KBM-7 (cell line): ENCODE measurements around the gene C3orf70.
"Not testable (repeated sequence)": the region's sequence is repeated elsewhere in the genome, so short reads cannot be mapped to it uniquely, and the experiment has no call there.

Experiments
- DNase-seq: peaks from one replicate; pipeline ENCODE4 v3.0.0-alpha.2; 2015
- in situ Hi-C: fragments of 300-500 bp; cut with MboI; formaldehyde crosslinking; loops from 2 replicates; pipeline ENCODE4 v1.14.3; 2020; ENCODE audit warnings: low sequenced_read_pairs, low pct_unique_long_range_greater_than_20kb, mixed read lengths

Gene C3orf70

DNA sequence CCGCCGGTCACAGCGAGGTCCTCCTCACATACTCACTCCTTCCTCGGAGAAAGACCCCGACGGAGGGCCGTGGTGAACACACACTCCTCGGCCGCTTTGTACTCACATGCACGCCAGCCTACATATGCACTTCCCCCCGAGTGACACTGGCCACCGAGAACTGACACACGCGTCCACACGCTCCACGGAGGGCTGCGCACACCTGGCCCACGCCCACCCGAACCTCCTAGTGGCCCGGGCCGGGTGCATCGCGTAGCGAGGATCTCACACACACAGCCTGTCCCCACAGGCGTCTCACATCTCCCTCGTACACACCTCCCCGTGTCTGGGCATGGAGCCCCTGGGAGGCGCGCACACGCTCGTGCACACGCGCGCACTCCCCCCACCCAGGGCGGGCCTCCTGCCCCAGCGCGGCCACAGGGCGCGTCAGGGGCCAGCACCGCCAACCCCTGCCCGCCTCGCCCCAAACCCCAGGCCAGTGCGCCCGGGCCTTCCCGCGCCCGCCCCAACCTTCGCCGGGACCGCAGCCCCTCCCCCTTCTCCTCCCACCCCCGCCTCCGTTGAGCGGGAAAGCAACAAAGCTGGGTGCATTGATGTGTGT is 411 bp upstream of the C3orf70 start:
- no peak for DNase-seq

DNA sequence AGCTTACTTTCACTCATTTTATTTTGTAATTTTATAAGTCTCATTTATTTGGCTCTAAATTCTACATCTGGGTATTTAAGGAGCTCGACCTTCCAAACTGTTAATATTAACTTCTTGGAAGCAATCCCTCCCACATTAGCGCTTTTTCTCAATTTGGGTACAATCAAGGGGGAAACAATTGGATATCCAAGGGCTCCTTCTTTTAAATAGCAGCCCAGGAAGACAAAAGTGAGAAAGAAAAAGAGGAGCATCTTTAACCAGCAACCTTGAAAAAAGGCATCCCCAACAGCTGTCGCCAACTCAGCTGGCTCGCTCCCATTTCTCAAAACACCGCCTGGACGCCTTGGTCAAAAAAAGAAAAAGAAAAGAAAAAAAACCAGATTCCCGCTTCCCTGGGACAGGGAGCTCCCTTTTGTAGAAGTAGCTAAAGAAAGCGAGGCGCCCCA is 873 bp downstream of the C3orf70 start:
- in situ Hi-C loops, result no loop called here
- no peak for DNase-seq

More for the DNA sequence above, 411 bp upstream of the C3orf70 start:
- in situ Hi-C loops, result no loop called here

DNA sequence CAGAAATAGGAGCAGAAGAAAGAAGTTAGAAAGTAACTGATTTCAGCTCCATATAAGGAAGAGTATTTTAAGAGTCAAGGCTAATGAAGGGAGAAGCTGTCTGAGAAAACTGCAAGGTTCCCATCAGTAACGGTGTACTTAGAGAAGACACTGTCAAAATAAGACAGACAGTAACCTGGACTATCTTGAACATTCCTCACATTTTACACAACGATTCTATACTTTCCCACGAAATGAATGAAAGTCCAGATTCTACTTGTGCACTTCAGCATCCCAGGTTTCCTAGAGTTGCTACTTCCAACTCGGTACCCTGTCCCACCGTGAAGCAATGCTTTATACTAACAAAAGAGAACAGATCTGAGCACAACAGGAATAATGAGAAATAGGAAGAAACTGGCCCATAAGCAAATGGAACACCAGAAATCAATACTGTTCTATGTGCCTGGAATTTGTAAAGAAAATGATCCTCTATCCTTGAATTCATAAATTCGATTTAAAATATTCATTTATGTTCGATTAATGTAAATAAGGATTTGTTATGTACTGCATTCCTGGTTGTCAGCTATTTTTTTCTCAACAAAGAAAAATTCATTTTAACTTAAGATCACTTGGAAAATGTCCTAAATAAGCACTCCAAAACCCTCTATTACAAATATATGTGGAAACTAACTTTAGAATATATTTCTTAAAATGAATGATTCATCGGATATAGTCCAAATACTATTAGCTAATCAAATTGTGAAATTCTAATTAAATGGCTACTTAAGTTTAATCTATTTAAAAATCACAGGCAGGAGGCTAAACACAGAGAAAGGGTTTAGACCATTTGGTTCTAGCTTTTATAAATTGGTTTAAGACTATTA is 1.5 kb downstream of the C3orf70 start:
- DNase-seq, result no peak

DNA sequence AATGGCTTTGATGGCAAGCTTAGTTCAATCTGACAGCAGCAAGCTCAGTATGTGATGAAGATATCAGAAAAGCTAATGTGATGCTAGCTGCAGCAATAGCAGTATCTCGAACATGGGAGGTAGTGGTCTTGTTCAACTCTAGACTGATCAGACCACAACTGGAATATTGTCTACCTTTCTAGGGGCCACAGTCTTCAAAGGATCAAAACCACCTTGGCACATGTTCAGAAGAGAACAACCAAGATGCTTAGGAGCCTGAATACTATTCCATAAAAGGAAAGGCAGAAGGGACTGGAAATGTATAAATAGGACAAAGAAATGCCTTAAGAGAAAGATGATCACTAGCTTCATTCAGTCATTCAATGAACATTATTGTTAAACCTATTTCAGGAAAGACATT is 2.3 kb downstream of the C3orf70 start:
- in situ Hi-C loops, result no loop called here
- DNase-seq, result no peak

More for the DNA sequence above, 1.5 kb downstream of the C3orf70 start:
- in situ Hi-C loops, result no loop called here

DNA sequence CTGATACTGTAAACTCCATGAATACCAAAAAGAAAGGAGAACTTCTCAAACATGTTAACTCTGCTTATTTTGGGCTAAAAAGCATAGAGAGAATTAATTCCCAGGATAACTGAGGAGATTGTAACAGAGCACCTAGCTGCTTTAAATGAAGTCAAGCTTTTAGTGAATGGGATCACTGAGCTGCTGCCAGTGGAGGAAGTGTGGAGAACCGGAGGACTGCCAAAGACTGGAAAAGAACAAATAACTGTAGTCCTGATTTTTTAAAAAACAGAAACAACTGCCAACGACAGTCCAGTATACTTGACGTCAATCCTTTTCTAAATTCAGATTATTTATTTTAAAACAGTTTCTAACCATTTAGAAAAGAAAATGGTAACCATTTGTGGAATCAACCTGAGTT is 3.3 kb downstream of the C3orf70 start:
- in situ Hi-C loops, result no loop called here
- DNase-seq, result no peak

DNA sequence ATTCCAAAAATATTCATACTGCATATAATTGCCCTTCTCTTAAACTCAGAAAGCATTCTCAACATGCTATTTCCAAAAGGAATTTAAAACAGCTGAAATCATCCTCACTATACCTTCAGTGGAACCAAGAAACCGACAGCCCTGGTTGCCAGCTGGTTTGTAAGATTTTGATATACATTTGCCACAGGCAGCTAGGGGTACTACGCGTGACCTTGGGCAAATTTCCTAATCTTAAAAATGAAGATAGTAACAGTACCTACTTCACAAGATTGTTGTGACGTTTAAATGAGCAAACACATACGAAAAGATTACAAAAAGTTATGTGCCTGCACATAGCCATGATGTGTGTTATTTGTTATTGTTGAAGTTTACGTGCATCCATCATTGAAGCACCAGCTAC is 7.3 kb downstream of the C3orf70 start:
- in situ Hi-C loops, result no loop called here
- DNase-seq, result no peak

DNA sequence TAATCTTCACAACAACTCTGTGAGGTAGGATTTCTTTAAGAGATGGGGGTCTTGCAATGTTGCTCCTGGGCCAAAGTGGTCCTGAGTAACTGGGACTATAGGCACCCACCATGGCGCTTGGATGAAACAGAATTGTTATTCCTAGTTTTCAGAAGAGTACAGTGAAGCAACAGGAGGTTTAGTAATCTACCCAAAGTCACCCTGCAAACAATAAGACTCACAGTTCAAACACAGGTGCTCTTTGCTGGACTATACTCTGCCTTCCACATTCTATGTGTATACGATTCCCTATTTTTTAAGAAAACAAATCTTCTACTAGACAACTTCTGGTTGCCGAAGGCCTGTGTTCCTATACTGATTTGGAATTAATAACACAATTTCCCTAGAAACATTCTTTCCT is 8.1 kb downstream of the C3orf70 start:
- in situ Hi-C loops, result no loop called here
- DNase-seq, result no peak

DNA sequence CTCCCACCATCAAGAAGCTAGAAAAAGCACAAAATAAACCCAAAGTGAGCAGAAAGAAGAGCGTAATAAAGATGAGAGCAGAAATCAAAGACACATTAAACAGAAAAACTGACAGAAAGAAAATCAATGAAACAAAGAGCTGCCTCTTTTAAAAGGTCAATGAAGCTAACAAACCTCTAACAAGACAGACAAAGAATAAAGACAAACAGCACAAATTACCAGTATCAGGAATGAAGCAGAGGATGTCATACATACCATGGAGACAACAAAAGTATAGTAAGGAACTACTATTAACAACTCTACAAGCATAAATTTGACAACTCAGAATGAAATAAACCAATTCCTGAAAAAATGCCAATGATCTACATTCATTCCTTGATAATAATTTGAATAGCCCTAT is 15.0 kb downstream of the C3orf70 start:
- in situ Hi-C loops, result no loop called here
- DNase-seq, result no peak

DNA sequence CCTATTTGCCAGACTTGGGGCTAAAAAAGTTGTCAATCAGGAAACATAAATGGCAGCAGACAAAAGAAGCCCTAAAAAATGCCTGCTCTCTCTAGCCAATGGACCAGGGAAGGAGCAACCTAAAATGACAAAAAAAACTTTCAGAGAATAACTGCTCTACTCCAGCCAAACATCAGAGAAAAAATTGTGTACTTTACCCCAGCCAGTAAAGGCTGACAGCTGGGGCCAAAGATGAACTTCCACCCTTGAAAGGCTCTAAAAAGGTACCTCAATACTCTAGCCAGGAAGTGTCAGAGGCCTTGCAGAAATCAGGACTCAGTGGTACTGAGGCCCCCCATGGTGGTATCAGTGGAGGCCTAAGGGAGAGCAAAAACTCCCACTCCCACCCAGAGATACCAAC is 18.4 kb downstream of the C3orf70 start:
- in situ Hi-C loops, result no loop called here
- no peak for DNase-seq

DNA sequence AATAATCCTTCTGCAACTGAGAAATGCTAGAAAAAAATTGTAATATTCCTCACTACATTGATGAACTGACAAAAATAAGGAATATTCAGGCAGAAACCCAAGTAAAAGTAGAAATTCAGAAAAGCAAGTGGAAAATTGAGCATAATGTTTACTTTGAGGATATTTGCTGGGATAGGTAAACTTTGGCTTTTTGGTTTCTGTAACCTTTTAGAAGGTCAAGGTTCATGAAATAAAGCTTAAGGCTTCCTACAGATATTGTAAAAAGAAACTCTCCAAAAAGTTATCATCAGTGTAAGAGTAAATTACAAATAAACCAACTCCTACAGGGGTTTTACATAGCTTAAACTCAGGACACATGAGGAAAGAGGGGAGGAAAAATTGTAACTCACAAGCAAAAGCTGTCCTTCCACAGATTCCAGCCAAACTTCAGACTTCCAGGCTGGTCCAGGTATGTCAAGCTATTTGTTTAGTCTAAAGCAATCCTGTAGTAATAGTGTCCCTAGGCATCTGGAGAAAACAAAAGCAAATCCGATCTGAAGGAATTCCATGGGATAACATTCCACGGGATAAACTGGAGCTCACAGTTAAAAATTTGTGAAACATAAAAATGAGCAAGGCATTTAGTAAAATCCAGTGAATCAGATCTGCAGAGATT is 21.1 kb downstream of the C3orf70 start:
- no peak for DNase-seq
- in situ Hi-C loops, result no loop called here

DNA sequence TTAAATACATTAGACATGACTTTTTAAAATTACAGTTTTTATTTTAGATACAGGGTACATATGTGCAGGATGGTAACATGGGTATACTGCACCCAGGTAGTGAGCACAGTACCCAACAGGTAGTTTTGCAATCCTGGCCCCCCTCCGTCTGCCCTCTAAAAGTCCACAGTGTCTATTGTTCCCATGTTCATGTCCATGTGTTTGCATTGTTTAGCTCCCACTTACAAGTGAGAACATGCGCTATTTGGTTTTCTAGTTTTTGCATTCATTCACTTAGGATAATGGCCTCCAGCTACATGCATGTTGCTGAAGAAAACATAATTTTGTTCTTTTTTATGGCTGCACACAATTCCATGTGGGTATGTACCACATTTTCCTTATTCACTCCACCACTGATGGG is 23.8 kb downstream of the C3orf70 start:
- in situ Hi-C loops, result no loop called here
- no peak for DNase-seq

DNA sequence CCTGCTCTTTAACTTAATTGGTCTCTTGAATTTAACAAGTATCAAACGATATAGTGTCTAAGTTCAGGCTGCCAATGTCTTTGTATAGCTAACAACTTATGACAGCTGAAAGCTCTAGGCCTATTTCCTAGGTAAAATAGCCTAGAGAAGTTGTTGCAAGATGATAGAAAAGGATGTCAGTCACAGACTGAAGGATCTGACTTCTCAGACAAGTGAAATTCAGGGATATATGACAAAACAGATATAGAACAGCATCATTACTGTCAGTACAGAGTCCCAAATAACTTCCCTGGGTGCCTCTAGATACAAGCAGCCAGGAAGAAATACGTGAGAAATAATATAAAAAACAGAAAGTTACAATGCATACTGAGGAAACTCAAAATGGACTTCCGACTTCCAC is 26.7 kb downstream of the C3orf70 start:
- DNase-seq, result no peak
- in situ Hi-C loops, result no loop called here

DNA sequence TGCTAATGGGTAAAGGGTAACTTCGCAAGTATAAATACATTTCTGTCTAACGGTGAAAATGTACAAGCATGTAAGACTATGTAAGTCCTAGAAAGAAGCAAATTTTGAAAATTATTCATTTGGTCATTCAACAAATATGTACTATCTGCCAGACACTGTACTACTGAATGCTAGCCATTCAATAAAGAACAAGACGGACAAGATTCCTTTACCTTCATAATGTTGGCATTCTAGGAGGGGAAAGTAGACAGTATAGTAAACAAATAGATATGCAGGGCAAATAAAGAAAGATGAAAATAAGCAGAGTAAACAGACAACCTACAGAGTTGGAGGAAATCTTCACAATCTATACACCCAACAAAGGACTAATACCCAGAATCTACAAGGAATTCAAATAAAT is 32.7 kb downstream of the C3orf70 start:
- DNase-seq, result no peak
- in situ Hi-C loops, result no loop called here

DNA sequence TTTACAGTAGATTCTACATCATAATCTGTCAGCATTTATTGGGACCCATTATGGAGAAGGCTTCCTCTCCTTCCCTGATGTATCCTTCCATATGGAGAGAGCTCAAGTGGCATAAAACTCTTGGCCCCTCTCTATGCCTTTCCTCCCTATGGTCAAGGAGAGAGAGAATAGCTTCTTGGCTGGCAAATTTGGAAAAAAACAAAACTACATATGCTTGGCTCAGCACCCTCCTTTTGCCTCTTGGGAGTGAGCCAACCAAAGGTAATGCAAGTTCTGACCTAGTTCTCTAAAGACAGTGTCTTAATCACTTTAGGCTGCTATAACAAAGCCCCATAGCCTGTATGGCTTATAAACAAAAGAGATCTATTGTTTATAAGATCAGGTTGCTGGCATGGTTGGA is 37.5 kb downstream of the C3orf70 start:
- in situ Hi-C loops, result no loop called here
- DNase-seq, result no peak

DNA sequence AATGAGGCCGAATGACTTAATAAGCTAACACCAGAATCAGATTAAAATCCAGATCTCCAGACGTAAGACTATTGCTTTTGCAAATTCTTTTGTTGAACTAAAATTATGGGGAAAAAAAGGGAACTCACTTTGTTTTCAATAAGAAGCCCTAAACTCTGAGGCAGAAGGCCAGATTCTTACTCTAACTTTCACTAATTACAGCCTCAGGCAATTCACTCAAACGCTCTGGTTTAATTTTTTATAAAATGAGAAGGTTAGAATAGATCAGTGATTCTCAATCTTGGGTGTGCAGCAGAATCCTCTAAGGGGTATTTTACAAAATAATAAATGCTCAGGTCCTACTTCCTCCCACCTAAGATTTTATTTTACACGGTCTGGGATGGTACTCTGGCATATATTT is 38.1 kb downstream of the C3orf70 start:
- no peak for DNase-seq
- in situ Hi-C loops, result no loop called here

DNA sequence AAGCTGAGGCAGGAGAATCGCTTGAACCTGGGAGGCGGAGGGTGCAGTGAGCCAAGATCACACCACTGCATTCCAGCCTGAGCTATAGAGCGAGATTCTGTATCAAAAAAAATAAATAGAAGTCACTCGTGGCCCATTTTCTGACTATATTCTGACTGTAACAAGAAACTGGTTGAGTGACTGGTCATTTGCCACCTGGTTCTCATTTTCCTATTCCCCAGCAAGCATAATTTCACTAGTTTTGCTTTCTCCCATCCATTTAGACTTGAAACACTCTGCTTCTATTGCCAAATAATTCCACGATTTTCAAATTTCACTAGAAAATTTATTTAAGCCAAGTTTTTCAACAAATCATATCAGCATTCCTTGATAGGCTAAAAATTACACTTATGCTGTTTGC is 40.7 kb downstream of the C3orf70 start:
- in situ Hi-C loops, result no loop called here
- no peak for DNase-seq

DNA sequence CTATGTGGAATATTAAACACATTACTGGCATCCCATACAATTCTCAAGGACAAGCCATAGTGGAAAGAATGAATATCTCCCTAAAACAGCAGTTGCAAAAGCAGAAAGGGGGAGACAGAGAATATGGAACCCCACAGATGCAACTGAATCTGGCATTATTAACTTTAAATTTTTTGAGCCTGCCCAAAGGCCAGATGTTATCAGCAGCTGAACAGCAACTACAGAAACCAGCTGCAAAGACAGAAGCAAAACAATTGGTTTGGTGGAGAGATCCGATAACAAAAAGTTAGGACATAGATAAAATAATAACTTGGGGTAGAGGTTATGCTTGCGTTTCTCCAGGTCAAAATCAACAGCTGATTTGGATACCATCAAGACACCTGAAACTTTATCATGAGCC is 43.8 kb downstream of the C3orf70 start:
- in situ Hi-C loops, DNase-seq: not testable (repeated sequence)

DNA sequence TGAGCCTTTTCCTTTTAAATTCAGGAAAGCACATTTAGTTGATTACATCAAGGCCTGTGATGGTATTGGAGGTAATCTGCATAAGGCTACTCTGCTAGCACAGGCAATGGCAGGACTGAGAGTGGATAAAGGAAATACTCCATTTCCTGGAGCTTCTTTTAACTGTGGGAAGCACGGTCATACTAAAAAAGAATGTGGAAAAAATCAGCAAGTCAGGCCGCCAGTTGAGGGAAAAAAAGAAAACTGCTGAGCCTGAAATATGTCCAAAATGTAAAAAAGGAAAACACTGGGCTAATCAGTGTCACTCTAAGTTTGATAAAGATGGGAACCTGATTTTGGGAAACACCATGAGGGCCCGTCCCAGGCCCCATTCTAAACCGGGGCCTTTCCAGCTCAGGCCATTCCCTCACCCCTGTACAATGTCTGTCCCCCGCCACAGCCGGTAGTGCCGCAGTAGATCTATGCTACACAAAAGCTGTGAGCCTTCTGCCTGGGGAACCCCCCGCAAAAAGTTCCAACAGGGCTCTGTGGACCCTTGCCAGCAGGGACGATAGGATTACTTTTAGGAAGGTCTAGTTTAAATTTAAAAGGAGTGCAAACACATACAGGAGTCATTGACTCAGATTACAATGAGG is 46.5 kb downstream of the C3orf70 start:
- DNase-seq, in situ Hi-C loops: not testable (repeated sequence)

DNA sequence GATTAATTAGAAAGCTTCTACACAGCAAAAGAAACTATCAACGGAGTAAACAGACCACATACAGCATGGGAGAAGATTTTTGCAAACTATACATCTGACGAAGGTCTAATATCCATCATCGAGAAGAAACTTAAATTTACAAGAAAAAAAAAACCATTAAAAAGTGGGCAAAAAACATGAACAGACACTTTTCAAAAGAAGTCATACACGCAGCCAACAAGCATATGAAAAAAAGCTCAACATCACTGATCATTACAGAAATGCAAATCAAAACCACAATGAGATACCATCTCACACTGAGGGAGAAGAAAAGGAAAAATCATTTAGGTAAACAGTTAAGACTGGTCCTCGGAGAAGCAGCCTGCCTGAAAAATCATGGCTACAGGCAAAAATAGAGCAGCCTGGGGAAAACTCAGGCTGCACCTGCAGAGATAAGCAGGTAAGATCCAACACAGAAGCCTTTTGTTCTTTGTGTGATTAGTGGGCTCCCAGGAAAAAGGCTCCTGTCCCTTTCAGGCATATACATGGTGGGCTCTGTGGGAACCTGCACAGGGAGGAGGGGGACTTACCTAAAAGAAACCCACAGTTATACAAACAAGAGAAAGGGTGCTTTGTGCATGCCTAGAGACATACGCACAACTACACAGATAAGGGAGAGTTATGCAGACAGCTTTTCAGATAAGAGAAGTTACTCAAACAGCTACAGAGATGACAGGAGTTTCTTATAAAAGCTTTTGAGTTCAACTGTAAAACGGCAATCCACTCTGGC is 49.3 kb downstream of the C3orf70 start:
- in situ Hi-C loops, result no loop called here
- DNase-seq, result no peak
